HCT116 (cell line): ENCODE results near the gene DLG2. TPM values are rescaled to one million over a fixed set of nuclear protein-coding genes. Genes with fewer than 3 reads are reported as not detected.

ENCODE experiments used
- ATAC-seq: fragments of 200-7000 bp; cut with Tn5 transposase; 2 replicates; pipeline ENCODE4 v1.9.1; 2020; ENCODE audit warnings: mild to moderate bottlenecking, moderate library complexity
- BruUV-seq: library from RNA; stranded (reverse); fragments of 400-500 nt; replicated peaks from 2 replicates; lab custom pipeline; 2021; lab: Mats Ljungman, UMichigan
- CTCF ChIA-PET: fragments of 300-600 bp; sonication (Branson Sonifier 250); formaldehyde crosslinking; loops from one replicate; lab custom pipeline; 2021; ENCODE audit warnings: antibody characterized with exemption; lab: Charles Lee
- POLR2A ChIA-PET: fragments of 300-600, 350-600 bp; sonication (Branson Sonifier 250); formaldehyde crosslinking; loops from one replicate; lab custom pipeline; 2021; ENCODE audit warnings: antibody characterized with exemption; lab: Charles Lee
- RAD21 ChIA-PET, 2 experiments: fragments of 300-600 bp; sonication (Branson Sonifier 250); formaldehyde crosslinking; loops; one replicate each; lab custom pipeline; 2023; ENCODE audit warnings: low total read pairs in 2 of 2; ENCODE audit not compliant: uncharacterized antibody in 2 of 2, unreplicated experiment in 2 of 2, low non-redundant PET in 1 of 2; lab: Charles Lee
- DNase-seq: peaks from one replicate; pipeline ENCODE4 v3.0.0-alpha.2; 2010; ENCODE audit warnings: low read depth, low spot score
- H2AFZ ChIP-seq: fragments of 200-600 bp; shearing (Covaris generic), sonication (generic); 2 replicates; pipeline ENCODE4 v1.6.1; 2017; ENCODE audit warnings: low read depth, mixed run types, mixed read lengths, antibody characterized with exemption, low read length; ENCODE audit not compliant: poor library complexity, severe bottlenecking
- H3K27ac ChIP-seq: 2 replicates; pipeline ENCODE4 v1.5.1; 2012; ENCODE audit warnings: low read depth, low read length
- H3K27me3 ChIP-seq: fragments of 200-600 bp; sonication (generic); 2 replicates; pipeline ENCODE4 v1.6.1; 2016; ENCODE audit warnings: mixed run types, low read length, mixed read lengths; ENCODE audit not compliant: insufficient read depth
- H3K36me3 ChIP-seq, 2 experiments: fragments of 200-500 bp in 1 of 2; fragments of 200-600 bp in 1 of 2; sonication (Bioruptor generic) in 1 of 2; sonication (generic) in 1 of 2; 2 replicates each; pipeline versions ENCODE4 v1.5.1 to v1.6.1; 2014 to 2016; ENCODE audit warnings: low read length in 2 of 2, inconsistent platforms in 1 of 2, mixed read lengths in 1 of 2, mixed run types in 1 of 2; ENCODE audit not compliant: insufficient read depth in 2 of 2, control insufficient read depth in 1 of 2
- H3K4me1 ChIP-seq, 2 experiments: fragments of 200-600 bp in 1 of 2; sonication (generic) in 1 of 2; 2 replicates each; pipeline versions ENCODE4 v1.5.1 to v1.6.1; 2012 to 2017; ENCODE audit warnings: low read length in 2 of 2, inconsistent platforms in 1 of 2, mild to moderate bottlenecking in 1 of 2, mixed read lengths in 1 of 2, mixed run types in 1 of 2, moderate library complexity in 1 of 2; ENCODE audit not compliant: insufficient read depth in 2 of 2, control insufficient read depth in 1 of 2
- H3K4me2 ChIP-seq: fragments of 200-600 bp; sonication (generic); 2 replicates; pipeline ENCODE4 v1.6.1; 2017; ENCODE audit warnings: mixed run types, low read length, mixed read lengths
- H3K4me3 ChIP-seq, 2 experiments: fragments of 200-600 bp in 1 of 2; sonication (generic) in 1 of 2; replicated peaks in 1 of 2; 2 replicates each; pipeline ENCODE4 v1.5.1; 2011 to 2016; ENCODE audit warnings: low read length in 2 of 2, control low read depth in 1 of 2, low read depth in 1 of 2, mild to moderate bottlenecking in 1 of 2, mixed read lengths in 1 of 2, mixed run types in 1 of 2
- H3K79me2 ChIP-seq: fragments of 200-600 bp; sonication (generic); 2 replicates; pipeline ENCODE4 v1.6.1; 2017; ENCODE audit warnings: mild to moderate bottlenecking, mixed run types, low read length, moderate library complexity, mixed read lengths; ENCODE audit not compliant: insufficient read depth
- H3K9ac ChIP-seq: fragments of 200-600 bp; sonication (generic); 2 replicates; pipeline ENCODE4 v1.6.1; 2016; ENCODE audit warnings: low read length, mixed read lengths
- H3K9me2 ChIP-seq: fragments of 200-600 bp; sonication (generic), shearing (Covaris generic); 2 replicates; pipeline ENCODE4 v1.6.1; 2017; ENCODE audit warnings: mixed run types, mild to moderate bottlenecking, moderate library complexity; ENCODE audit not compliant: insufficient read depth
- H3K9me3 ChIP-seq, 2 experiments: fragments of 200-500 bp in 1 of 2; fragments of 200-600 bp in 1 of 2; sonication (Bioruptor generic) in 1 of 2; sonication (generic) in 1 of 2; 2 replicates each; pipeline ENCODE4 v1.6.1; 2014 to 2017; ENCODE audit warnings: low read length in 2 of 2, mixed read lengths in 2 of 2, inconsistent platforms in 1 of 2, low read depth in 1 of 2, mild to moderate bottlenecking in 1 of 2, mixed run types in 1 of 2, moderate library complexity in 1 of 2; ENCODE audit not compliant: control insufficient read depth in 1 of 2, insufficient read depth in 1 of 2
- H4K20me1 ChIP-seq: fragments of 200-600 bp; sonication (generic), shearing (Covaris generic); 2 replicates; pipeline ENCODE4 v1.6.1; 2017; ENCODE audit warnings: mixed run types, mild to moderate bottlenecking, moderate library complexity; ENCODE audit not compliant: insufficient read depth
- ATF3 ChIP-seq: IDR thresholded peaks from 2 replicates; pipeline ENCODE4 v1.6.1; 2012
- CTCF ChIP-seq, 3 experiments: fragments of 200-600 bp in 1 of 3; sonication (generic) in 1 of 3; IDR thresholded peaks in 2 of 3; conservative IDR thresholded peaks in 1 of 3; 2 replicates each; pipeline ENCODE4 v1.5.1; 2012 to 2017; ENCODE audit warnings: low read depth in 2 of 3, low read length in 2 of 3, antibody characterized with exemption in 1 of 3, borderline replicate concordance in 1 of 3, control low read depth in 1 of 3, mild to moderate bottlenecking in 1 of 3, mixed read lengths in 1 of 3, mixed run types in 1 of 3, moderate library complexity in 1 of 3; ENCODE audit not compliant: insufficient read depth in 1 of 3
- EGR1 ChIP-seq: IDR thresholded peaks from 2 replicates; pipeline ENCODE4 v1.6.1; 2012; ENCODE audit warnings: low read depth
- EZH2 ChIP-seq: fragments of 200-600 bp; sonication (generic); IDR thresholded peaks from 2 replicates; pipeline ENCODE4 v1.6.1; 2017; ENCODE audit warnings: antibody characterized with exemption, mixed run types
- FOSL1 ChIP-seq: IDR thresholded peaks from 2 replicates; pipeline ENCODE4 v1.6.1; 2012; ENCODE audit warnings: low read depth
- RAD21 ChIP-seq: IDR thresholded peaks from 2 replicates; pipeline ENCODE4 v1.6.1; 2012; ENCODE audit warnings: low read depth, mild to moderate bottlenecking
- REST ChIP-seq: IDR thresholded peaks from 2 replicates; pipeline ENCODE4 v1.6.1; 2012; ENCODE audit warnings: low read depth
- SIN3A ChIP-seq: IDR thresholded peaks from 2 replicates; pipeline ENCODE4 v1.6.1; 2012; ENCODE audit warnings: low read depth
- SP1 ChIP-seq: IDR thresholded peaks from 2 replicates; pipeline ENCODE4 v1.6.1; 2012; ENCODE audit warnings: low read depth
- SRF ChIP-seq: IDR thresholded peaks from 2 replicates; pipeline ENCODE4 v1.6.1; 2012; ENCODE audit warnings: low read depth
- TCF7L2 ChIP-seq: IDR thresholded peaks from 2 replicates; pipeline ENCODE4 v1.7.0; 2011; ENCODE audit warnings: borderline replicate concordance, inconsistent platforms; ENCODE audit not compliant: insufficient read depth, insufficient read length; ENCODE audit errors: extremely low read depth
- YY1 ChIP-seq: IDR thresholded peaks from 2 replicates; pipeline ENCODE4 v1.6.1; 2011; ENCODE audit warnings: low read length, low read depth, moderate library complexity, mild to moderate bottlenecking; ENCODE audit not compliant: insufficient replicate concordance; ENCODE audit errors: extremely low read depth
- ZBTB33 ChIP-seq: IDR thresholded peaks from 2 replicates; pipeline ENCODE4 v1.6.1; 2011; ENCODE audit warnings: mild to moderate bottlenecking, low read length, moderate library complexity; ENCODE audit not compliant: insufficient replicate concordance; ENCODE audit errors: extremely low read depth
- intact Hi-C: fragments of 100-400 bp; cut with micrococcal nuclease; formaldehyde crosslinking; loops from 2 replicates; pipeline ENCODE4 v1.10.0; 2022
- total RNA-seq: library from RNA; stranded (reverse); gene quantifications from one replicate; pipeline ENCODE4 v1.2.1, GENCODE V29; 2021; ENCODE audit not compliant: unreplicated experiment

Gene DLG2
- total RNA-seq, 1 experiment from 2014 or later: 2.4 TPM

- no peak for TF ChIP-seq ZBTB33
- TF ChIP-seq RAD21: no peak
- TF ChIP-seq EZH2: no peak
- TF ChIP-seq SP1: no peak
- no peak for TF ChIP-seq SIN3A
These were observed 1703.2 kb downstream of the DLG2 start (continued) for GRCh38 chr11:83923961-83924360.

GRCh38 chr11:83922953-83923352, 1704.2 kb downstream of the DLG2 start:
- H3K4me1 ChIP-seq: no peaks in the 10 kb centered on the region
- CTCF ChIA-PET: no interaction called here

More at GRCh38 chr11:83922953-83923352, 1704.2 kb downstream of the DLG2 start:
- ChIA-PET RAD21 (no interaction called here), POLR2A (no interaction called here)
- Histone ChIP-seq H3K9me2 (no peaks in the 10 kb centered on the region), H4K20me1 (no peaks in the 10 kb centered on the region), H3K9ac (no peak overlapping the region), H3K27ac (no peak overlapping the region), H3K4me2 (no peak overlapping the region), H2AFZ (no peak overlapping the region), H3K9me3 (no peaks in the 10 kb centered on the region), H3K4me3 (no peak overlapping the region), H3K27me3 (0 out of 2 replicates have a peak, but pooled peaks cover 3% of the 10 kb centered on the region), H3K79me2 (no peaks in the 10 kb centered on the region), H3K36me3 (no peaks in the 10 kb centered on the region)
- TF ChIP-seq EGR1 (no peak), TCF7L2 (no peak), REST (no peak), YY1 (no peak), EZH2 (no peak), CTCF (IDR thresholded peaks at IDR 0.05 in 2 of 3, conservative IDR thresholded peaks at IDR 0.05 in 1 of 3; ENCODE audit: borderline replicate concordance in 1 of 3, insufficient read depth in 1 of 3, low read depth in 2 of 3, low read length in 2 of 3) (no peak), ZBTB33 (no peak), FOSL1 (no peak), ATF3 (no peak), SRF (no peak), SP1 (no peak)
- ATAC-seq (no peak), DNase-seq (no peak)
- no TSS peak for BruUV-seq
- intact Hi-C loops: no loop called here
